RWPE1 (cell line): ENCODE data around the gene CD300C.

ENCODE experiments used
- CTCF ChIA-PET: fragments of 350-600 bp; sonication (Branson Sonifier 250); formaldehyde crosslinking; extraction: SDS; loops from one replicate; lab custom pipeline; 2021; lab: Yijun Ruan, JAX
- POLR2A ChIA-PET: fragments of 400-600 bp; formaldehyde crosslinking; extraction: SDS; loops from one replicate; lab custom pipeline; 2020; ENCODE audit warnings: antibody characterized with exemption; ENCODE audit not compliant: low non-redundant PET; lab: Yijun Ruan, JAX
- DNase-seq: peaks from one replicate; pipeline ENCODE4 v3.0.0; 2012; ENCODE audit warnings: low spot score
- H3K27ac ChIP-seq: fragments of 450-650 bp; 2 replicates; pipeline ENCODE4 v1.5.1; 2017
- CTCF ChIP-seq: fragments of 450-650 bp; conservative IDR thresholded peaks from 2 replicates; pipeline ENCODE4 v1.5.1; 2017; ENCODE audit warnings: low read depth, mild to moderate bottlenecking

Gene CD300C

GRCh38 chr17:74529243-74529642 is 16.7 kb downstream of the CD300C start:
- POLR2A ChIA-PET = no interaction called here
- no peak for DNase-seq
- no peak overlapping the region for H3K27ac ChIP-seq
- TF ChIP-seq CTCF = no peak
- CTCF ChIA-PET = interaction anchor here (0.5 to 0.6 kb wide), 2 partner anchors 70 to 1003 kb away, joined by 3 read pairs; no protein-coding TSS in a partner anchor

DNA sequence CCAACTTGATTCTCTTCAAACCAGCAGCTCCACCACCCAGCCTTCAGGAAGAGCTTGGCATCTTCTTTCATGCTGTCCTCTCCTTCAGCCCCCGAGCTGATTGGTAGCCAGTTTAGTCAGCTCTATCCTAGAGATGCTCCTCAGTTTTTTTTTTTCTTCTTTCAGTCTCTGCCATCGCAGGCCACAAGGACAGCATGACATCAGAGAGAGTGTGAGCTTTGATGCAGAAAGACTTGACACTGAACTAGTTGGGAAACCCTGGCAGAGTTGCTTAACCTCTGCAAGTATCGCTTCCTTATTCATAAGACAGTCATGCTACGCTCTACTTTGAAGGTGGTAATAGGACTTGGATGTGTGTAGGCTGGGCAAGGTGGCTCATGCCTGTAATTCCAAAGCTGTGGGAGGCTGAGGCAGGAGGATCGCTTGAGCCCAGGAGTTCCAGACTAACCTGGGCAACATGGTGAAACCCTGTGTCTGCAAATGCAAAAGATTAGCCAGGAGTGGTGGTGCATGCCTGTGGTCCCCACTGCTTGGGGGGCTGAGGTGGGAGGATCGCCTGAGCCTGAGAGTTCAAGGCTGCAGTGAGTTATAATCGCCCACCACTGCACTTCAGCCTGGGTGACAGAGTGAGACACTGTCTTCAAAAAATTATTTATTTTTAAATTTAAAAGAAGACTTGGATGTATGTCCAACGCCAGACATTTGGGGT is 17.3 kb downstream of the CD300C start:
- CTCF ChIA-PET = interaction anchor here (0.6 to 0.7 kb wide), 2 partner anchors 38 to 1003 kb away, joined by 3 read pairs; no protein-coding TSS in a partner anchor
- H3K27ac ChIP-seq = no peak overlapping the region
- POLR2A ChIA-PET = no interaction called here
- no peak for TF ChIP-seq CTCF
- DNase-seq = no peak

DNA sequence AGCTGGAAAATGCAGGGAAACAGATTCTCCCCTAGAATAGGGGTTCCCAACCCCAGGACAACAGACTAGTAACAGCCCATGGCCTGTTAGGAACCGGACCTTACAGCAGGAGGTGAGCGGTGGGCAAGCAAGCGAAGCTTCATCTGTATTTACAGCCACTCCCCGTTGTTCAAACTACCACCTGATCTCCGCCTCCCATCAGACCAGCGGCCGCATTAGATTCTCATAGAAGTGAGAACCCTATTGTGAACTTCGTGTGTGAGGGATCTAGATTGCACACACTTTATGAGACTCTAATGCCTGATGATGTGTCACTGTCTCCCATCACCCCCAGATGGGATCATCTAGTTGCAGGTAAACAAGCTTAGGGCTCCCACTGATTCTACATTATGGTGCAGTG is 18.2 kb downstream of the CD300C start:
- TF ChIP-seq CTCF = no peak
- POLR2A ChIA-PET = no interaction called here
- H3K27ac ChIP-seq = no peak overlapping the region
- DNase-seq = no peak
- CTCF ChIA-PET = interaction anchor here (0.7 kb wide), 1 partner anchor 39 kb away, joined by 3 read pairs; no protein-coding TSS in a partner anchor

- no peak for DNase-seq
- H3K27ac ChIP-seq = no peak overlapping the region
- no peak for TF ChIP-seq CTCF
- ChIA-PET CTCF (no interaction called here), POLR2A (no interaction called here)
Observed at GRCh38 chr17:74527081-74527480, 18.8 kb downstream of the CD300C start.

DNA sequence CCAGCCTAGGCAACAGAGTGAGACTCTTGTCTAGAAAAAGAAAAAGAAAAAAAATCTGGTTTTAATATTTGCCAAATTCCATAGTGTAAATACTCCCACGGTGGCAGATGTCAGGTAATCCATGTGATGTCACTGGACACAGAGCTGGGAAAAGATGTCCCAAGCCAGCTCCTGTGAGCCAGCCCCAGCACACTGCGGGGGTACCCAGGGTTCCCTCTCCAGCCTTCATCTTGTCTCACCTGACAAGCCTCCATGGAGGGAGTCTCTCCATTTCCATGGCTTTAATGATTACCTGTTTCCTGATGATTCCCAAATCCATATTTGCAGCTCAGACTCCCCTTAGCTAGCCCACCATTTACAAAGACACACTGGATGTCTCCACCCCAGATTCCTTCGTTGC is 19.2 kb downstream of the CD300C start:
- H3K27ac ChIP-seq = no peak overlapping the region
- no peak for DNase-seq
- POLR2A ChIA-PET = no interaction called here
- CTCF ChIA-PET = interaction anchor here (0.6 to 0.7 kb wide), 3 partner anchors 20 to 189 kb away, joined by 3 to 5 read pairs (median 3); no protein-coding TSS in a partner anchor
- TF ChIP-seq CTCF = no peak

DNA sequence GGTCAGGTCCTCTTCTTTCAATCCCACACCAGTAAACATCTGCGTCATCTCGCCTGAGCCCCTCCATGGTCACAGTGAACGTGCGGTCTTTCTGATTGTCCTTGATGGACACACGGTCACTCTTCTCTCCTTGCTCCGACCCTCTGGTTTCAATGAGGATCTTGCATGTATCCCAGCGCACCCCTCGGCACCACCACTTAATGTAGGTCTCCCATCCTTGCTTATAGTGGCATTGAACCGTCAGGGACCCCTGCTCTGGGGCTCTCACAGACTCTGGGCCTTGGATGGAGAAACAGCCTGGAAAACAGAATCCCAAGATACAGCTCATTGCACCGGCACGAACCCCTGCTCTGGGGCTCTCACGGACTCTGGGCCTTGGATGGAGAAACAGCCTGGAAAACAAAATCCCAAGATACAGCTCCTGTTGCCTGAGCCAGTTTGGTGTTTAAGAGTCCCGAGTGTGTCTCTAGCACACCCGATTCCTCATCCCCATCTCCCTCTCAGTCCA is 20.1 kb downstream of the CD300C start:
- H3K27ac ChIP-seq = no peak overlapping the region
- ChIA-PET CTCF (interaction anchor here (0.6 to 0.7 kb wide), 3 partner anchors 113 to 188 kb away, joined by 3 to 5 read pairs (median 3); no protein-coding TSS in a partner anchor), POLR2A (no interaction called here)
- TF ChIP-seq CTCF = no peak
- no peak for DNase-seq
